GM11168 (cell line): ENCODE measurements around the gene CAPN12.
"Not testable (repeated sequence)": the region's sequence is repeated elsewhere in the genome, so short reads cannot be mapped to it uniquely, and the experiment has no call there.

Source experiments
- in situ Hi-C: fragments of 300-500 bp; cut with MboI; formaldehyde crosslinking; loops from one replicate; pipeline ENCODE4 v1.12.0; 2022; ENCODE audit warnings: low sequenced_read_pairs; ENCODE audit not compliant: unreplicated experiment

The CAPN12 gene, protein sequence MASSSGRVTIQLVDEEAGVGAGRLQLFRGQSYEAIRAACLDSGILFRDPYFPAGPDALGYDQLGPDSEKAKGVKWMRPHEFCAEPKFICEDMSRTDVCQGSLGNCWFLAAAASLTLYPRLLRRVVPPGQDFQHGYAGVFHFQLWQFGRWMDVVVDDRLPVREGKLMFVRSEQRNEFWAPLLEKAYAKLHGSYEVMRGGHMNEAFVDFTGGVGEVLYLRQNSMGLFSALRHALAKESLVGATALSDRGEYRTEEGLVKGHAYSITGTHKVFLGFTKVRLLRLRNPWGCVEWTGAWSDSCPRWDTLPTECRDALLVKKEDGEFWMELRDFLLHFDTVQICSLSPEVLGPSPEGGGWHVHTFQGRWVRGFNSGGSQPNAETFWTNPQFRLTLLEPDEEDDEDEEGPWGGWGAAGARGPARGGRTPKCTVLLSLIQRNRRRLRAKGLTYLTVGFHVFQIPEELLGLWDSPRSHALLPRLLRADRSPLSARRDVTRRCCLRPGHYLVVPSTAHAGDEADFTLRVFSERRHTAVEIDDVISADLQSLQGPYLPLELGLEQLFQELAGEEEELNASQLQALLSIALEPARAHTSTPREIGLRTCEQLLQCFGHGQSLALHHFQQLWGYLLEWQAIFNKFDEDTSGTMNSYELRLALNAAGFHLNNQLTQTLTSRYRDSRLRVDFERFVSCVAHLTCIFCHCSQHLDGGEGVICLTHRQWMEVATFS

DNA sequence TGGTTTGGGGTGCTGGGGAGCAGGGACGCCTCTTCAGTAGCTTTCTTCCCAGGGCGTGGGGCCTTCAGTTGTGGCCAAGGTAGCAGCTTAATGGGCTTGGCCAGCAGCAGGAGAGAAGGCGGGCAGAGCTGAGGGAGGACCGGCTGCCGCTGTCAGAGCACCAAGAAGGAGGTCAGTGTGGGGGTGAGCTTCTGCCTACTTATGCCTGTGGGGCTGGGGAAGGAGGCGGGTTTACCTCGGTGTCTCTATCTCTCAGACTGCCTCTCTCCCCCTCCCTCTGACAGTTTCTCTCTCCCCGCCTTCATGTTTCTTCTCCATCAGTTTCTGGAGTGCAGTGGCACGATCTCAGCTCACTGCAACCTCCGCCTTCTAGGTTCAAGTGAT, at the start of gene CAPN12:
Gene CAPN12 (minus strand): TSS at position 177 of the 384 bp plus-strand sequence. CDS start 309 bp downstream, outside the sequence.
- in situ Hi-C loops: no loop called here

DNA sequence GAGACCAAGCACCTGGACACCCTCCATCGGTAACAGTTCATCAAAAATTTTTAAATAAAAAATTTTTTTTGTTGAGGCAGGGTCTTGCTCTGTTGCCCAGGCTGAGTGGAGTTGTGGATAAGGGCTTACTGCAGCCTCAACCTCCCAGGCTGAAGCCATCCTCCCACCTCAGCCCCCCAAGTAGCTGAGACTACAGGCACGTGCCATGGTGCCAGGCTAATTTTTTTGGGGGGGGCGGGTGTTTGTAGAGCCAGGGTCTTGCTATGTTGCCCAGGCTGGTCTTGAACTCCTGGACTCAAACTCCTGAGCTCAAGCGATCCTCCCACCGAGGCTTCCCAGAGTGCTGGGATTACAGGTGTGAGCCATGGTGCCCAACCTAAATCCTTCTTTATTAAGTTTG, 49.4 kb upstream of the CAPN12 start:
- in situ Hi-C loops: no loop called here

DNA sequence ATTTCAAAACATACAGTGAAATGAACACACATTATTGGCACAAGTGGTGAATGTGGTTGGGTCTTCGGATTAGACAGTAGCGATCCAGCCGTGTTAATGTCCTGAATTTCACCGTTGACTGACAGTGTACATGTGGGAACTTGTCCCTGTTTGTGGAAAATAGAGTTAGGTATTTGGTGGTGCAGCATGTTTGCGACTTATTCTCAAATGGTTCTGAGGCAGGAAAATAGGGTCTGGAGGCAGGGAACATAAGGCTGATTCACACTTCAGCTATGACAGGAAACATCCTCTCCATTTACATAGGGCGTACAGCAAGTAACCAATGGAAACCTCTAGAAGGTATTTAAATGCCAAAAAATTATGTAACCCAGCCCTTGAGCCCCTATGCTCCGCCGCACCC, 48.9 kb upstream of the CAPN12 start:
- in situ Hi-C loops: no loop called here

DNA sequence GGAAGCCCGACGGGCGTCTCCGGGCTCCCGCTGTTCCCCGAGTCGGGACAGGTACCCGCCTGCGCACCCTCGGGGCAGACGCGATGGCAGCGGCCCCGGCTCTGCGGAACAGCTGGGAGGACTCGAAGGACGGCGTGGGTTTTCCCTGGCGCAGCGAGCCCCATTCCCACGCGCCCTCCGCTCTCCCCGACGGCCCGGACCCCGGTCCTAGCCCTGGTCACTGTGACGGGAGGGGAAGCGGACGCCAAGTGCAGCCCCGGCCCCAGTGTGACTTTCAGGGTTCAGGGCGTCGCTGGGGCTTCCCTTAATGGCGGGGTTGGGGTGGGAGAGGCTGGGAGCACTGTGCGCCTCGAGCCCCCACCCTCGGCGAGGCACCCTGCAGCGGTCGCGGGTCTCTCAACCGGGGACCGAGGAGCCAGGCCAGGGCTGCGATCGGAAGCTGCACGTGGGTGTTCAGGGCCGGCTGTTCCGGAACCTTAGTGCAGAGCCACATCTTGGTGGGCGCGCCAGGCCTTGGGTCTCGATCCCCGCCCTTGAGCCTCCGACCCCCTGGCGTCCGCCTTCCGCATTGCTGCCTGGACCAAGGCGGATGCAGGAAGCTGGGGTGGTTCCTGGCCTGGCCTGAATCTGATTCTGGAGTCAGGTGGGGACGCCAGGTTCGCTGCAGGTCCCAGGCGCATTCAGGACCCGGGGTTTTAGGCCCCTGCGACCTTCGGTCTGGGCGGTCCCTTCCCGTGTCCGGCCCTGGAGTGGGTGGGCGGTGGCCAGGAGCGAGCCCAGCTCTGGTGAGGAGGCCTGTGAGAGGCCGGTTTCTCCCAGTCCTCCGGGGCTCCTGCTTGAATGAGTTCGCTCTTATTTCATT, 48.2 kb upstream of the CAPN12 start:
- in situ Hi-C loops: no loop called here

DNA sequence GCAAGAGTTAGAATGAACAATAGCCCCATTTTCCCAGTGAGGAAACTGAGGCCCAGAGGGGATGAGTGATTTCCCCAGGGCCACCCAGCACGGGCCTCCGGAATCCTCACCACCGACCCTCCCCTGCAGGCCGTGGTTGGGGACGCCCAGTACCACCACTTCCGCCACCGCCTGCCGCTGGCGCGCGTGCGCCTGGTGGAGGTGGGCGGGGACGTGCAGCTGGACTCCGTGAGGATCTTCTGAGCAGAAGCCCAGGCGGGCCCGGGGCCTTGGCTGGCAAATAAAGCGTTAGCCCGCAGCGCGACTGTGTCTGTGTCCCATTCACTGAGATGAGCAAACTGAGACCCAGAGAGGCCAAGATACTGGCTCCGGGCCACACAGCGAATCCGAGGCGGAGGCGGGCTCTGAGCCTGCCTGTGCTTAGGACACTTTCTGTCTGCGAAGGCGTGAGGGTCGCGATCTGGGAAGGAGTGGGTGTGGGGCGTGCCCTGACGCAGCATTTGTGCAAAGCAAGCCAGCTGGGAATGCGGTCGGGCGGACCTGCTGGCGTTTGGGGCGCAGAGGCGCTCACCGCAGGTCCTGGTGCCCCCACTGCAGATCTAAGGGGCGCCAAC, 47.3 kb upstream of the CAPN12 start:
- in situ Hi-C loops: not testable (repeated sequence)

DNA sequence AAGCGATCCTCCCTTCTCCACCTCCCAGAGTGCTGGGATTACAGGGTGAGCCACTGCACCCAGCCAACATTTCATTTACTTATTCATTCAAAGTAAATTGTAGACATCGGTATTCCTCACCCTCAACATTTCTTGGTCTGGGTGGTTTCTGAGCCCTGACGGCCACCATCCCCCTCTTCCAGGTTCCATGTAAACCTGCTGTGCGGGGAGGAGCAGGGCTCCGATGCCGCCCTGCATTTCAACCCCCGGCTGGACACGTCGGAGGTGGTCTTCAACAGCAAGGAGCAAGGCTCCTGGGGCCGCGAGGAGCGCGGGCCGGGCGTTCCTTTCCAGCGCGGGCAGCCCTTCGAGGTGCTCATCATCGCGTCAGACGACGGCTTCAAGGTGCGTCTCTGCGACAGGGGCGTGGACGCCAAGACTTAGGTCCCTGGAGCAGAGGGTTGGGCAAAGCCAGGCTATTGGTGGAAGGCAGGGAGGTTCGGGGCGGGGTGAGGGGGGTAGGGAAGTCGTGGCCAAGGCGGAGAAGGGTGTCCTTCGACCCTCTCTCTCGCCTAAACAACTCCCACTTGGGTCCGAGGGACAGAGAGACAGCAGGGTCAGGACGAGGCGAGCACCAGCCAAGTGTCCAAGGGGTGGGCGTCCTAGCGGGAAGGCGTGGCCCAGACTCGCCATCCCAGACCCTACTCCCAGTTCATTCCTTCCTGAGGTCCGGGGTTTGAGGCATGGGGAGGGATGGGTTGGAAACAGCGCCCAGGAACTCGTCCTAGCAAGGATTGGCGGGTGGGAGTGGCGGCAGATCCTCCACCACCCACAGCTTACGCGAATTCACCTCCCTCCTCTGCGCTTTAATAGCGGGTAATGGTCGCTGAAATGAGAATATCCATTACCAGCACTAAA, 46.5 kb upstream of the CAPN12 start:
- in situ Hi-C loops: not testable (repeated sequence)

DNA sequence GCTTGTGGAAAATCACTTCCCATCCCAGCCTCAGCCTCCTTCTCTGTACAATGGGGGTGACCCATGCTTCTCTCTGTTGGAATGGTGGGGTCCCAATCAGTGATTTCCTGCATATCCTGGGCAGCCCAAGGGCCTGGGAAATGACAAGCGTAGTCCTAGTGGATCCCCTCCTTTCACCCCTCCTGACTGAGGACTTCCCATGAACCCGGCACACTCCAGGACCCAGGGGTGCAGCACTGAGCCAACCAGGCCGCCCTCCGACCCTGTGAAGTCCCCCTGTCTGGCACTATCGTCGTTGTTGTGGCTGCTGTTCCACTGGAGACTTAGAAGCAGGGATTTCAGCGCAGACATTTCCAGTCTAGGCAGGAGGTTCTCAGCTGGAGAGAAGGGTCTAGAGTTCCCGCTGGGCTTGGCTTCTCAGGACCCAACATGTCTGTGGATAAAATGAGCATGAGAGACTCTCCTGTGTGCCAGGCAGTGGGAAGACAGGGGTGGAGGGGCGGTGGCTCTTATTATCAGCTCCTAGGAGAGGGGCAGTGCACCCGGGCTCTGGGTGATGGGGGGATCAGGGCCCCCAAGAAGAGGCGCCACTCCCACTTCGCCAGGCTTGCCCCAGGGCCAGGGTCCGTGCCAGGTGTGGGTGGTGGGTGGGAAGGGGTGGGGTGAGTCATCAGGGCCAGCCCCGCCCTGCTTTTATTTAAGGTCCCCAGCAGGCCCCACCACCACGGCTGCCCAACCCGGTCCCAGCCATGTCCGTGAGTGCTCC, 44.4 kb upstream of the CAPN12 start, which contains the start of gene LGALS7B:
Gene LGALS7B (plus strand): TSS at position 723 of the 766 bp plus-strand sequence. CDS start 27 bp downstream, at position 750.
- in situ Hi-C loops: no loop called here

DNA sequence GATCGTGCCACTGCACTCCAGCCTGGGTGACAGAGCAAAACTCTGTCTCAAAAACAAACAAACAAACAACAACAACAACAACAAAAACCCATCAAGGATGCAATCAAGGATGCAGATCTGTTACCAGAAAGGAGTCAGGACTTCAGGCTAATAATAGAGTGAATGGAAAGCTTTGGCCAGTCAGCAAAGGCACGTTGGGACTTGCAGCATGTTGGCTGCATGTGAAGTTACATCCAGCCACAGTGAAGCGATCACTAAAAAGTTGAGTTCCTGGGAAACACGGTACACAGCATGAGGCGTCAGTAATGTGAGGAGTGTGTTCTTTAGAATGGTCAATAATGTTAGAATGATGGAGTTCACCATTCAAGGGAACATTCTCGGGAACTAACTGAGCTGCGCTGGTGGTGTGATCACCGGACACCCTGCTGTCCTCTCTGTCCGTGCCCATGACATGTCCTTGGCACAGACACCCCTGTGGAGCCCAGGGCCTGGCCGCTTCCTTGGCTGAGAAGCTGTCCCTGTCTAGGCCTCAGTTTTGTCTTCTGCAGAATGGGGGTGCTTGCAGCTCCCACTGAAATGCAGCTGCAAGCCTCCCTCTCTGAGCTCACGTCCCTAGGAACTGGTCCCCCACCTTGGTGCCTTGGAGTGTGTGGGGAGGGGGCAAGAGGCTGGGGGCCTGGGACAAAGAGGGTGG, 42.4 kb upstream of the CAPN12 start:
- in situ Hi-C loops: no loop called here

DNA sequence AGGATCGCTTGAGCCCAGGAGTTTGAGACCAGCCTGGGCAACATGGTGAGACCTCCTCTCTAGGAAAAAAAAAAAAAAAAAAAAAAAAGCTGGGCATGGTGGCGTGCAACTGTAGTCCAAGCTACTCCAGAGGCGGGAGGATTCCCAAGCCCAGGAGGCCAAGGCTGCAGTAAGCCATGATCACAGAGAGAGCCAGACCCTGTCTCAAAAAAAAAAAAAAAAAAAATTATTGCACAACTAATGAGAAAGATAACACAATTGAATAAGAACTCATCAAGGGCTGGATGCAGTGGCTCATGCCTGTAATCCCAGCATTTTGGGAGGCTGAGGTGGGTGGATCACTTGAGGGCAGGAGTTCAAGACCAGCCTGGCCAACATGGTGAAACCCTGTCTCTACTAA, 41.8 kb upstream of the CAPN12 start:
- in situ Hi-C loops: not testable (repeated sequence)

DNA sequence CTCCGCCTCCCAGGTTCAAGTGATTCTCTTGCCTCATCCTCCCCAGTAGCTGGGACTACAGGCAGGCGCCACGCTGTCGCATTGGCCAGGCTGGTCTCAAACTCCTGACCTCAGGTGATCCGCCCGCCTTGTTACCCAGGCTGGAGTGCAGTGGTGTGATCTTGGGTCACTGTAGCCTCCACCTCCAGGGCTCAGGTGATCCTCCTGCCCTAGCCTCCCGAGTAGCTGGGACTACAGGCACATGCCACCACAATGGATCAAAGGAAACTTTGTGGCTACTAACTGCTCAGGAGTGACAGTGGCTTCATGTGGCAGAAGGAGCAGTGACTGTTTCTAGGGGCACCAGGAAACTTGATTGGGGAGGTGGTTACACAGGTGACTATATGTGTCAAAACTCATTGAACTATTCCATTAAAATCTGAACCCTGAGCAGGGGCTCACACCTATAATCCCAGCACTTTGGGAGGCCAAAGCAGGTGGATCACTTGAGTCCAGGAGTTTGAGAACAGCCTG, 41.0 kb upstream of the CAPN12 start:
- in situ Hi-C loops: no loop called here

DNA sequence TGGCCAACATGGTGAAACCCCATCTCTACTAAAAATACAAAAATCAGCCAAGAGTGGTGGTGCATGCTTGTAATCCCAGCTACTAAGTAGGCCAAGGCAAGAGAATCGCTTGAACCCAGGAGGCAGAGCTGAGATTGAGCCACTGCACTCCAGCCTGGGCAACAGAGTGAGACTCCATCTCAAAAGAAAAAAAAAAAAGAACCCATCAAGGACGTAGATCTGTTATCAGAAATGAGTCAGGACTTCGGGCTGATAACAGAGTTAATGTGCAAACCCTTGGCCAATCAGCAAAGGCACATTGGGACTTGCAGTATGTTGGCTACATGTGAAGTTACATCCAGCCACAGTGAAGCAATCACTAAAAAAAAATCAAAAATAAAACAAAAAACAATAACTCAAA, 40.0 kb upstream of the CAPN12 start:
- in situ Hi-C loops: no loop called here

DNA sequence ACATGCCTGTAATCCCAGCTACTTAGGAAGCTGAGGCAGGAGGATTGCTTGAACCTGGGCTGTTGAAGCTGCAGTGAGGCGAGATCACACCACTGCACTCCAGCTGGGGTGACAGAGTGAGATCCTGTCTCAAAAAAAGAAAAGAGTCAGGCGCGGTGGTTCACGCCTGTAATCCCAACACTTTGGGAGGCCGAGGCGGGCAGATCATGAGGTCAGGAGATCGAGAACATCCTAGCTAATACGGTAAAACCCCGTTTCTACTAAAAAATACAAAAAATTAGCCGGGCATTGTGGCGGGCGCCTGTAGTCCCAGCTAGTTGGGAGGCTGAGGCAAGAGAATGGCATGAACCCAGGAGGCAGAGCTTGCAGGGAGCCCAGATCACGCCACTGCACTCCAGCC, 37.9 kb upstream of the CAPN12 start:
- in situ Hi-C loops: not testable (repeated sequence)

DNA sequence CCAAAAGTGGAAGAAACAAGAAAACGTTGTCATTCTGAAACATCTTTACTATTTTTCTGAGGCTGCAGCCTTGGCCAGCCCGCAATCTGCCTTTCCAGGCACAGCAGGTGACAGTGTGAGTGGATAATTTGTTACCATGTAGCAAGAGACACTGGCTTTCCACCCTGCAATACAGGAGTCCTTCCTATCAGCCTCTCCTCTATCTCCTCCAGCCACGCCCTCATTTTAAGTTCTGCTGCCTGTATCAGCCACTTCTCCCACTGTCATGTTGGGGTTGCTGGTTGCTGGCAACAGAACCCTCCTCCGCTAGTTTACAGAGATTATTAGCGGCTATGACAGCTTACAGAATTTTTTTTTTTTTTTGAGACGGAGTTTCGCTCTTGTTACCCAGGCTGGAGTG, 36.8 kb upstream of the CAPN12 start:
- in situ Hi-C loops: no loop called here

DNA sequence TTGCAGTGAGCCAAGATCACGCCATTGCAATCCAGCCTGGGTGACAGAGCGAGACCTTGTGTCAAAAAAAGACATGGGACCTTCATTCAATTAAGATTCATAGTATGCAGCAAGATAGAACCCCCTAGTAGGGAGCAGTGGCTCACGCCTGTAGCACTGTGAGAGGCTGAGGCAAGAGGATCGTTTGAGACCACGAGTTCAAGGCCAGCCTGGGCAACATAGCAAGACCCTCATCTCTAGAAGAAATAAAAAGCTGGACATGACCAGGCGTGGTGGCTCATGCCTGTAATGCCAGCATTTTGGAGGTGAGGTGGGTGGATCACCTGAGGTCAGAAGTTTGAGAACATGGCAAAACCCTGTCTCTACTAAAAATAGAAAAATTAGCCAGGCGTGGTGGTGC, 36.2 kb upstream of the CAPN12 start:
- in situ Hi-C loops: no loop called here

DNA sequence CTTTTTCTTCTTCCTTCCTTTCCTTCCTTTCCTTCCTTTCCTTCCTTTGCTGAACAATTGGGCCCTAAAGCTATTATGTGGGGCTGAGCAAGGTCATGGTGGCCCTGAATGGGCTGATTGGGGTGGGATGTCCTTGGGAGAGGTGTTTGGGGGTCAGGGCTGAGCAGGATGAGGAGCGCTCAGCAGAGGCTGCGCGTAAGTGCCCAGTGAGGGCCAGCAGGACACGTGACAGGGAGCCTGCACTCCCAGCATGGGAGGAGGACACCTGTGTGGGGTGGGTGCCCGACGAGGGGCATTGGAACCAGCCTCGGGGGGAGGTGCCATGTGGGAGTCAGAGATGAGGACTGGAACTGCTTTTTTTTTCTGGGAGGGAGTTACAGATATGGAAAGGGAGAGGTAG, 34.5 kb upstream of the CAPN12 start:
- in situ Hi-C loops: no loop called here

DNA sequence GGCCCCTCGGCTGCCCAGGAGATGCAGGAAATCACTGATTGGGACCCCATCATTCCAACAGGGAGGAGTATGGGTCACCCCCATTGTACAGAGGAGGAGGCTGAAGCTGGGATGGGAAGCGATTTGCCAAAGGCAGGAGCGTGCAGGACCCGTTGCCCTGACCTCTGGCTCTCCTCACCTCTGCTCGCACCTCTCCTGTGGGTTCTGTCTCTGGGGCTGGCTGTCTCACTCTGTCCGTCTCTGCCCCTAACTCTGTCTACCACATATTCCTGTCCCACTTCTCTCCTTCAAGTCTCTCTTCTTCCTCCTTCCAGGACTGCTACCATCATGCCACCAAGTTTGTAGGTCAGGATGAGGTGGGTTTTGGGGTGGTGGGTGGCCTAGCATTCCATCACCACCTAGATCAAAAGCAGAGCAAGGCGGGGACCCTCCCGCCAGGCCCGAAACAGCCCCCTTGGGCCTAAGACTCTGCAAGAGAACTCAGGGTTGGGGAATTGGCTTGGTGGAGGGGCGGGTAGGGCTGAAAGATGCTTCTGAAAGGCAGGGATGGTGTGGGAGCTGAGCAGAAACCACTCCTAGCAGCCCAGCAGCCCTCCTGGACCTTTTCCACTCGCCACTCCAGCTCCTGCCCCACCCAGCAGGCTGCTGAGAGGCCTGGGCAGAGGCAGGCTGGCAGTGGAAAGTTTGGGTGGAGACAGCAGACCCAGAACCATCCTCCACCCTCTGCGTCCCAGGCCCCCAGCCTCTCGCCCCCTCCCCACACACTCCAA, 30.1 kb upstream of the CAPN12 start:
- in situ Hi-C loops: no loop called here
